Tibial nerve (tissue), 4 donors: ENCODE measurements around the gene CRB2. TPM values are rescaled to one million over a fixed set of nuclear protein-coding genes. Genes with fewer than 3 reads are reported as not detected.

Source experiments
- DNase-seq, 2 donors: peaks; one replicate each; pipeline ENCODE4 v3.0.0-alpha.2; 2019; ENCODE audit warnings: low spot score in 2 of 2
- H3K27ac ChIP-seq, 4 donors: fragments of 200-600 bp; sonication (generic) in 3 of 4; one replicate each; pipeline ENCODE4 v1.5.1; 2017 to 2019; ENCODE audit warnings: mild to moderate bottlenecking in 1 of 4
- H3K27me3 ChIP-seq, 2 donors: fragments of 200-600 bp; sonication (generic) in 1 of 2; one replicate each; pipeline versions ENCODE4 v1.5.1 to v1.6.0; 2017 to 2019
- H3K36me3 ChIP-seq, 3 donors: fragments of 200-600 bp; sonication (generic); one replicate each; pipeline ENCODE4 v1.5.1; 2018 to 2019
- H3K4me1 ChIP-seq, 4 donors: fragments of 200-600 bp; sonication (generic) in 3 of 4; one replicate each; pipeline ENCODE4 v1.5.1; 2017 to 2019
- H3K4me3 ChIP-seq, 4 donors: fragments of 200-600 bp; sonication (generic) in 3 of 4; one replicate each; pipeline ENCODE4 v1.5.1; 2017 to 2019; ENCODE audit warnings: mild to moderate bottlenecking in 1 of 4, moderate library complexity in 1 of 4
- H3K9me3 ChIP-seq, 4 donors: fragments of 200-600 bp; sonication (generic) in 3 of 4; one replicate each; pipeline ENCODE4 v1.5.1; 2017 to 2019
- EP300 ChIP-seq, 2 donors: sonication (generic); formaldehyde crosslinking; IDR thresholded peaks; one replicate each; pipeline ENCODE4 v1.6.1; 2017; ENCODE audit warnings: antibody characterized with exemption in 2 of 2, mild to moderate bottlenecking in 1 of 2
- POLR2A ChIP-seq, 2 donors: fragments of 450-650 bp; IDR thresholded peaks; one replicate each; pipeline ENCODE4 v1.6.1; 2017; ENCODE audit warnings: antibody characterized with exemption in 2 of 2, mild to moderate bottlenecking in 2 of 2, moderate library complexity in 2 of 2
- WGBS, 2 donors: methylation state at CpG; one replicate each; pipeline ENCODE4 v1.1.5; 2018; 5-methylcytosine and 5-hydroxymethylcytosine counted together
- total RNA-seq, 4 donors: library from RNA; depleted of rRNA; stranded (reverse); fragments of >200 nt; gene quantifications; one replicate each; pipeline ENCODE4 v1.1.0, GENCODE V29; 2016
- TF ChIP-seq, protein P1 (sequence below), 5 experiments: fragments of 200-600 bp in 3 of 5; fragments of 450-650 bp in 2 of 5; sonication (generic) in 3 of 5; IDR thresholded peaks; one replicate each; pipeline ENCODE4 v1.5.1; 2016 to 2019; ENCODE audit warnings: antibody characterized with exemption in 5 of 5, mild to moderate bottlenecking in 3 of 5, moderate library complexity in 2 of 5

CRB2 gene
- total RNA-seq, 4 donors from 2014 or later, result under 0.01 to 0.44 TPM; not detected in 2

DNA sequence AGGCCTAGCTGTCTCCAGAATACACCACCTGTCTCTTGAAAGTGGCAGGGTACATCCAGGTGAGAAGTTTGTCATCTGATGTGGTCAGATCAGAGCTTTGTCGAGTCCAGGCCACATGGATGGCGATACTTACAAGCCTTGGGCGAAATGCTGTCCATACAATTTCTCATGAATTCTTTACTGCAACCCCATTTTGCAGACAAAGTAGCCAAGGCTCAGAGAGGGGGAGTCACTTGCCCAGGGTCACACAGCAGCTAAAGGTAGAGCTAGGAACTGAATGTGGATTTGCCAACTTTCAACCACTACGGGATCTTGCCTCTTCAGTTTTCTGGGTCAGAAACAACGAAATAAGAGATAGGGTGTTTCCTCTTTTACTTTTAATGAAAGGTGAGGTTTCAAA, 35.2 kb downstream of the CRB2 start:
- Histone ChIP-seq H3K4me3 (no peak overlapping the region), H3K9me3 (no peaks in the 10 kb centered on the region), H3K36me3 (peaks cover 0 to 26% (median 0%) of the 10 kb centered on the region in 3 donors), H3K27me3 (no peaks in the 10 kb centered on the region), H3K4me1 (no peaks in the 10 kb centered on the region), H3K27ac (no peak overlapping the region)
- TF ChIP-seq POLR2A (IDR thresholded peaks at IDR 0.05) (no peak), EP300 (IDR thresholded peaks at IDR 0.05) (no peak)
- TF ChIP-seq, protein P1, sequence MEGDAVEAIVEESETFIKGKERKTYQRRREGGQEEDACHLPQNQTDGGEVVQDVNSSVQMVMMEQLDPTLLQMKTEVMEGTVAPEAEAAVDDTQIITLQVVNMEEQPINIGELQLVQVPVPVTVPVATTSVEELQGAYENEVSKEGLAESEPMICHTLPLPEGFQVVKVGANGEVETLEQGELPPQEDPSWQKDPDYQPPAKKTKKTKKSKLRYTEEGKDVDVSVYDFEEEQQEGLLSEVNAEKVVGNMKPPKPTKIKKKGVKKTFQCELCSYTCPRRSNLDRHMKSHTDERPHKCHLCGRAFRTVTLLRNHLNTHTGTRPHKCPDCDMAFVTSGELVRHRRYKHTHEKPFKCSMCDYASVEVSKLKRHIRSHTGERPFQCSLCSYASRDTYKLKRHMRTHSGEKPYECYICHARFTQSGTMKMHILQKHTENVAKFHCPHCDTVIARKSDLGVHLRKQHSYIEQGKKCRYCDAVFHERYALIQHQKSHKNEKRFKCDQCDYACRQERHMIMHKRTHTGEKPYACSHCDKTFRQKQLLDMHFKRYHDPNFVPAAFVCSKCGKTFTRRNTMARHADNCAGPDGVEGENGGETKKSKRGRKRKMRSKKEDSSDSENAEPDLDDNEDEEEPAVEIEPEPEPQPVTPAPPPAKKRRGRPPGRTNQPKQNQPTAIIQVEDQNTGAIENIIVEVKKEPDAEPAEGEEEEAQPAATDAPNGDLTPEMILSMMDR (IDR thresholded peaks at IDR 0.05), result no peak
- no peak for DNase-seq
- WGBS, 2 donors, result 94 to 97% methylated on average over 5 of the region's 5 CpGs

DNA sequence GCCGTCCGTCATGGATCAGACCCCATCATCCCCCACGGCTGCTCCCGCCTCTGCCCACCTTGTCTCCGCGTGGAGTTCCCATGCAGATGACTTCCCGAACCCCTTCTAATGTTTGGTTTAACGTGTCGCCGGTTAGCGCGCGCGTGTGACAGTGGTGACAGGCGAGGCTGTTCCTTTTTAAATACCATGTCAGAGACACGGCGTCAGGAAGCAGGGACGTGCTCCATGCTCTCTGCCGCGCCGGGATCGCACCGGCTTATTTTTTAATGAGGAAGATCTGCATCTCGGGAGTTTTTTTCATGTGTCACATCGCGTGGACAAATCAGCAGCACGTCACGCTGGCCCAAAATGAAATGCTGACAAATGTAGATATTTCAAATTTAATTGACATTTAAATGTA, 35.9 kb downstream of the CRB2 start:
- Histone ChIP-seq H3K9me3 (no peaks in the 10 kb centered on the region), H3K36me3 (peaks cover 0 to 27% (median 0%) of the 10 kb centered on the region in 3 donors), H3K4me1 (no peaks in the 10 kb centered on the region), H3K4me3 (no peak overlapping the region), H3K27ac (no peak overlapping the region), H3K27me3 (no peaks in the 10 kb centered on the region)
- DNase-seq, result no peak
- TF ChIP-seq EP300 (IDR thresholded peaks at IDR 0.05) (no peak), POLR2A (IDR thresholded peaks at IDR 0.05) (no peak)
- TF ChIP-seq, protein P1 (IDR thresholded peaks at IDR 0.05), result no peak
- 91 to 93% methylated on average over 28 of the region's 28 CpGs for WGBS, 2 donors

DNA sequence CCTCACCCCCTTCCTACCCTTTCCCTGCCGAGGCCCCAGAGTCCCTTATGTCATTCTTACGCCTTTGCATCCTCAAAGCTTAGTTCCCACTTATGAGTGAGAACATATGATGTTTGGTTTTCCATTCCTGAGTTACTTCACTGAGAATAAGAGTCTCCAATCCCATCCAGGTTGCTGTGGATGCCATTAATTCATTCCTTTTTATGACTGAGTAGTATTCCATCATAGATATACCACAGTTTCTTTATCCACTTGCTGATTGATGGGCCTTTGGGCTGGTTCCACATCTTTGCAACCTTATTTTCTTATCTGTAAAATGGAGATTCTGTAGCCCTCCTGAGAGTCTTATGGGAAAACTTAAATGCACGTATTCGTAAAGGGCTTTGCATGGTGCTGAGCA, 36.8 kb downstream of the CRB2 start:
- Histone ChIP-seq H3K9me3 (no peaks in the 10 kb centered on the region), H3K27ac (no peak overlapping the region), H3K4me1 (no peaks in the 10 kb centered on the region), H3K4me3 (no peak overlapping the region), H3K27me3 (no peaks in the 10 kb centered on the region), H3K36me3 (peaks cover 0 to 27% (median 0%) of the 10 kb centered on the region in 3 donors)
- no peak for TF ChIP-seq POLR2A (IDR thresholded peaks at IDR 0.05)
- TF ChIP-seq, protein P1 (IDR thresholded peaks at IDR 0.05), result no peak
- TF ChIP-seq EP300 (IDR thresholded peaks at IDR 0.05), result no peak
- DNase-seq, result no peak
- 97% methylated on average over 4 of the region's 4 CpGs for WGBS, 2 donors

GRCh38 chr9:123394291-123395235, 38.6 kb downstream of the CRB2 start:
- Histone ChIP-seq H3K4me3 (no peak overlapping the region), H3K27me3 (no peaks in the 10 kb centered on the region), H3K36me3 (peaks cover 0 to 27% (median 0%) of the 10 kb centered on the region in 3 donors), H3K9me3 (no peaks in the 10 kb centered on the region), H3K27ac (no peak overlapping the region), H3K4me1 (no peaks in the 10 kb centered on the region)
- TF ChIP-seq, protein P1 (IDR thresholded peaks at IDR 0.05), result no peak
- TF ChIP-seq POLR2A (IDR thresholded peaks at IDR 0.05) (no peak), EP300 (IDR thresholded peaks at IDR 0.05) (no peak)
- DNase-seq, result no peak
- WGBS, 2 donors, result 73 to 76% methylated on average over 16 of the region's 16 CpGs

DNA sequence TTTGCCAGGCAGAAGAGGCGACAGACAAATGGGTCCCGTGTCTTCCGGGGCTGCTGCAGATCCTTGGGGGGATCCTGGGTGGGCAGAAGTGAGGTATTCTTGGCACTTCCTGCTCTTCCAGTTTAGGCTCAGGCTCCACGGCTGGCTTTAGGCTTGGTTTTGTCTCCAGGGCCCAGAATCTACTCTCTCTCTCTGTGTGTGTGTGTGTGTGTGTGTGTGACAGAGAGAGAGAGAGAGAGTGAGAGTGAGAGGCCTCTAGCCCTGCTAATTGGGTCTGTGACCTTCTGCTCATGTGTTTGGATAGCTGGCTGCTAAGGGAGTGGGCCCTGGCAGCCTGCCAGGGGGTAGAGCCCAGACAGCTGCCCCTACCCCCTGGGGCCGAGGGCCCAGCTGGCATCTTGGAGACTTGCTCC, 39.3 kb downstream of the CRB2 start:
- Histone ChIP-seq H3K36me3 (peaks cover 0 to 29% (median 0%) of the 10 kb centered on the region in 3 donors), H3K27ac (no peak overlapping the region), H3K4me3 (no peak overlapping the region), H3K27me3 (no peaks in the 10 kb centered on the region), H3K4me1 (no peaks in the 10 kb centered on the region), H3K9me3 (no peaks in the 10 kb centered on the region)
- TF ChIP-seq EP300 (IDR thresholded peaks at IDR 0.05) (no peak), POLR2A (IDR thresholded peaks at IDR 0.05) (no peak)
- TF ChIP-seq, protein P1 (IDR thresholded peaks at IDR 0.05), result no peak
- 36 to 50% methylated on average over 4 of the region's 5 CpGs for WGBS, 2 donors
- no peak for DNase-seq
